Measurements from ENCODE around the gene PSEN1.

The PSEN1 gene

DNA sequence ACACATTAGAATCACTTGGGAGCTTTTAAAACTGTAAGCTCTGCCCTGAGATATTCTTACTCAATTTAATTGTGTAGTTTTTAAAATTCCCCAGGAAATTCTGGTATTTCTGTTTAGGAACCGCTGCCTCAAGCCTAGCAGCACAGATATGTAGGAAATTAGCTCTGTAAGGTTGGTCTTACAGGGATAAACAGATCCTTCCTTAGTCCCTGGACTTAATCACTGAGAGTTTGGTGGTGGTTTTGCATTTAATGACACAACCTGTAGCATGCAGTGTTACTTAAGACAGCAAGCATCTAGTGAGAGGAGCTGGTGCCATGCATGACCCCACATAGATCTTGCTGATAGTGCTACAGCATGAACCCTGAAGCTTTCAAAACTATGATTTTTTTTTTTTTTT is 81.1 kb downstream of the PSEN1 start:
- no peak for DNase-seq (ENCODE audit: low spot score)
- TF ChIP-seq CTCF (conservative IDR thresholded peaks at IDR 0.05; ENCODE audit: low read depth), result no peak
- ChIA-PET POLR2A (ENCODE audit: low non-redundant PET) (interaction anchor here (0.6 to 0.7 kb wide), 2 partner anchors 10 to 1847 kb away, joined by 3 to 6 read pairs; partner anchors contain the start of gene ACYP1), CTCF (no interaction called here)
- no peak overlapping the region for H3K27ac ChIP-seq

DNA sequence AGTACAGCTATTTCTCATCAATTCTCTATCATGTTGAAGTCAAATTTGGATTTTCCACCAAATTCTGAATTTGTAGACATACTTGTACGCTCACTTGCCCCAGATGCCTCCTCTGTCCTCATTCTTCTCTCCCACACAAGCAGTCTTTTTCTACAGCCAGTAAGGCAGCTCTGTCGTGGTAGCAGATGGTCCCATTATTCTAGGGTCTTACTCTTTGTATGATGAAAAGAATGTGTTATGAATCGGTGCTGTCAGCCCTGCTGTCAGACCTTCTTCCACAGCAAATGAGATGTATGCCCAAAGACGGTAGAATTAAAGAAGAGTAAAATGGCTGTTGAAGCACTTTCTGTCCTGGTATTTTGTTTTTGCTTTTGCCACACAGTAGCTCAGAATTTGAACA is 83.8 kb downstream of the PSEN1 start:
- CTCF ChIA-PET, result no interaction called here
- no peak overlapping the region for H3K27ac ChIP-seq
- no peak for DNase-seq (ENCODE audit: low spot score)
- TF ChIP-seq CTCF (conservative IDR thresholded peaks at IDR 0.05; ENCODE audit: low read depth), result no peak
- POLR2A ChIA-PET (ENCODE audit: low non-redundant PET), result no interaction called here

- ChIA-PET POLR2A (ENCODE audit: low non-redundant PET) (no interaction called here), CTCF (no interaction called here)
- H3K27ac ChIP-seq, result no peak overlapping the region
- DNase-seq (ENCODE audit: low spot score), result no peak
- no peak for TF ChIP-seq CTCF (conservative IDR thresholded peaks at IDR 0.05; ENCODE audit: low read depth)
Observed at GRCh38 chr14:73220634-73221033, 84.3 kb downstream of the PSEN1 start.

GRCh38 chr14:73221945-73222344 is 85.6 kb downstream of the PSEN1 start:
- POLR2A ChIA-PET (ENCODE audit: low non-redundant PET), result no interaction called here
- CTCF ChIA-PET, result no interaction called here
- H3K27ac ChIP-seq, result no peak overlapping the region
- TF ChIP-seq CTCF (conservative IDR thresholded peaks at IDR 0.05; ENCODE audit: low read depth), result no peak
- no peak for DNase-seq (ENCODE audit: low spot score)

- DNase-seq (ENCODE audit: low spot score), result no peak
- H3K27ac ChIP-seq, result no peak overlapping the region
- CTCF ChIA-PET, result no interaction called here
- POLR2A ChIA-PET (ENCODE audit: low non-redundant PET), result no interaction called here
- TF ChIP-seq CTCF (conservative IDR thresholded peaks at IDR 0.05; ENCODE audit: low read depth), result no peak
Observed at GRCh38 chr14:73223049-73223448, 86.7 kb downstream of the PSEN1 start.

- no peak for DNase-seq (ENCODE audit: low spot score)
- CTCF ChIA-PET, result no interaction called here
- POLR2A ChIA-PET (ENCODE audit: low non-redundant PET), result no interaction called here
- H3K27ac ChIP-seq, result no peak overlapping the region
- no peak for TF ChIP-seq CTCF (conservative IDR thresholded peaks at IDR 0.05; ENCODE audit: low read depth)
Observed at GRCh38 chr14:73225496-73225895, 89.2 kb downstream of the PSEN1 start.
